NCI-H774 (cell line): ENCODE data around the gene CYB5A.

Source experiments
- DNase-seq: peaks from one replicate; lab custom pipeline; 2025; lab: John Stamatoyannopoulos, UW

The CYB5A gene

DNA sequence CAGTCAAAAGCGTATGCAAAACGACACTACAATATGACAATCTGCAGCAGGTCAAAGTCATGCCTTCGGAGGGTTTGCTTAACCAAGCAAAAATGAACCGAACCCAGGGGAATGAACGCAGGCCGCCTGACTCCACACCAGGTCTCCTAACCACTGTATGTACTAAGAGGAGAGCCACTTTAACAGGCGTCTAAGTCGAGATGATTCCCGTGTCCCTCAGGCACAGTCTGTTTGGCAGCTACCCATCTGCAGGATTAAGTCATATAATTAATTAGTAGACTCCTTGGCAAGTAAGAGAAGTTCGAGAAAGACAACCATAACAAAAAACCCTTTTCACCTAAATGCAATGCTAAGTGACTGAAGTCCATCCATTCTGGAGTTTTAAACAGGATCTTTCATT lies 15.2 kb downstream of the CYB5A start:
- no peak for DNase-seq

DNA sequence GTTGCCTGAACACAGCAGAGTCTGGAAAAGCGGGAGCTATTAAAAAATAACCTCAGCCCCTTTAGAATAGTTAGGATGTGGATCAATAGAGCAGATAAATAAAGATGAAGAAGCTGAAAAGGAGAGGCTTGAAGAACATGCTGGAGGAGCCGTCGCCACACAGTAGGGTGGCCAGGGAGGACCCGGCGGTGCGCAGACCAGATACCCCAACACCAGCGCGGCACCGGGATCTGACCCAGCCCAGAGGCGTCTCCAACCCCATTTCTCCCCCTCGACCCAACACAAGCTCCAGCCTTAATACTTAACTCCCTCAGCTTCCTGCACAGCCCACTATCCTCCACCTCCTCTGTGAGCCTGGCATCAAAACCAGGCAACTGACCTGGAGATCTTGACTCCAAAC lies 16.0 kb downstream of the CYB5A start:
- DNase-seq = no peak

DNA sequence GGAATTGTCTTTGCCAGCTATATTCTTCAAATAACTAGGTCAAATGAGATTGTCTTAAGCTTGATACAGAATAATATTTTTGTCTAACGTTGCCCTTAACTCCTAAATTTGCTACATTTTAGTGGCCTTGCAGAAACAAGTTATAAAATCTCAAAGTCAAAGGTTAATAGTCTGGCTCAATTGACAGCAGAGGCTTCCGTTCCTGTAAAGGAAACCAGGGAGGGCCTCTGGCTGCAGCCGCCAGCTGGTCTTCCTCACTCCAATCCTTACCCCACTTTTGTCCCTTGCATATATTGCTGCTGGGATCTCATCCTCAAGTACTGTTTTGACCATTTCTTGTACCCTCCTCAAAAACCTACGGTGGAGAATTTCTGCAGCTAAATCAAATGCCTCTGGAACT lies 17.1 kb downstream of the CYB5A start:
- DNase-seq = no peak

DNA sequence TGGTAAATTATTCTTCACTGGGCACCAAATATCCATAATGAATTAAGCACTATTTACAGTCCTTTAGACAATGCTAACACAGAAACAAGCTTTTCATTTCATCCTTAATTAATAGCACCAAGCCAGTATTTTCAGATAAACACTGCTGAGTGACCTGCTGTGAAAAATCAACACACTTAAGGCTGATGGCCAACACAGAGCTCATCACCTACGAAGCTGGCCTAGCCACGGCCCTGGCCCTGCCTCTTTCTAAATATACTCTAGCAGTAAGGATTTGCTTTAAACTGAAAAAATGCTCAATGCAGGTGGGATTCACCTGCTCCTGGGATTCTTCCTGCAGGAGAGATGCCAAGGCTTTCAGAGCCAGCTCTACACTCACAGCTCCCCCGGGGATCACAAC lies 18.4 kb downstream of the CYB5A start:
- DNase-seq = peak; percentile 17

DNA sequence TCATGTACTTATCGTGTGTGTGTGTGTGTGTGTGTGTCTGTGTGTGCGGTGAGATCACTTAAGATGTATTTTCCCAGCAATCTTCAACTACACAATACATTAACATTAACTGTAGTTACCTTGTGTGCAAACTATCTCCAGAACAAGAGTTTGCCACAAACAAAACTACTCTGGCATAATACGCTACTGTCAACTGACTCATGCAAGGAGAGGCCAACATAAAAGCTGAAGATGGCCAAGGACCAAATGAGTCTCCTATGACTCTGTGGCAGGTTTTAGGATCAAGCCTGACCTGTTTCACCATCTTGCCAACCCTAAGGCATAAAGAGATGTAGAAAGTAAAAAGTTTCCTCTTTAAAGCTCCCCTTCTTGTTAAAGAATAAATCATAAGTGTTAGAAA lies 20.1 kb downstream of the CYB5A start:
- no peak for DNase-seq

DNA sequence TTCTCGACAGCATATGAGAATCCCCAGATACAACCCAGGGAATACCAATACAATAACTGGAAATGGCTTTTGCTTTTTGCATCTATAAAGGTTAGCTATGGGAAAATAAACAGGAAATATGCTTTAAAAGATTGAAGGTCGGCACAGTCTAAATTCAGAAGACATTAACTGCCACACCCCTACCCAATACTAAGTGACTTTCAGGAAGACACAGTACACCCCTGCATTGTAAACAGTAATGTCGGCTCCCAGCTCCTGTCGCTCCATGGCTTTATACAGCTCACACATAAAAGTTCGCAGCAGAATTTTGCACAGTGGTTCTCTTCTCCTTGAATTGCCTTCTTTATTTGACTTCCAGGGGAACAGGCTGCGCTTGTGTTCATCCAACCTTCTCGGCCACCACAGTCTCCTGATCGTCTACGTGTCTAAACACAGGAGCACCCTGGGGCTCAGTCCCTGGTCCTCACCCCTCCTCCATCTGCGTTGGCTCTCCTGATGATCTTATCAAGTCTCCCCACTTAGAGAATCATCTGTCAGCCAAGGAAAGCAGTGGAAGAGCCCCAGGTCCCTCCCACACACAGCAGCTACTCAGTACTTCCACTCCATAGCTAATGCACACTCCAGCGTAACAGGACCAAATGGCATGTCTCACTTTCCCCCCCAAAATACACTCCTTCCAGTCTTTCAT lies 22.7 kb downstream of the CYB5A start:
- no peak for DNase-seq

DNA sequence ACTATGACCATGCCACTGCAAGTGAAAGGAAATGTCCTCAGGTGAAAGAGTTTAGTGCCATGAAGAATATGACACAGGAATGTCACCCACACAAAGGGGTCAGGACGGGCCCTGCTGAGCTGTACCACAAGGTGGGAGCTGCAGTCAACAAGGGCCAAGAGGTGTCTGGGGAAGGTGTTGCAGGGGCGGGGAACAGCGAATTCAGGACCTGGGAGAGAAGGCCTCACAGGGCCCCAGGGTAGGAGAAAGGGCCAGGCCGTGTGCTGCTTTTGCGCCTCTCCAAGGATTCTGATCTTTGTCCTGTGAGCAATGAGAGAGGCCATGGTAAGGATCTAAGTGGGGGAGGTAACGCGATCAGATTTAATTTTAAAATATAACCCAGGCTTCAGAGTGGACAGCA lies 23.6 kb downstream of the CYB5A start:
- no peak for DNase-seq

DNA sequence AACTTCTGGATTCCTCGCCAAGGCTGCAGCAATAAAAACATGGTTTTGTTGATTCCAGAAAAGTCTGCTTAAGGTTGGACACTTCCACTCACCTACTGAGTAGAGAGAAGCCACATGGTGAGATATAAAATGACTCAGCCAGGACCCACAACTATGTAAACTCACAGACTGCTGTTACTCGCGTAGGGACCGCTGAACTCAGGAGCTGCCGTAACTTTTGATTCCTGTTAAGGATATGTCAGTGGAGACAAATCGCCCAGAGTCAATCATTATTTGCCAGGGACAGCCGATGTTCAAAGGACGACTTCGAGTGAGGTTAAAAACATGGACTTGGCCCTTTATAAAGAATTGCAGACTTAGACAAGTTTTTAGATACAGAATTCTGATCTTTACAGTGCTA lies 25.6 kb downstream of the CYB5A start:
- DNase-seq = no peak

DNA sequence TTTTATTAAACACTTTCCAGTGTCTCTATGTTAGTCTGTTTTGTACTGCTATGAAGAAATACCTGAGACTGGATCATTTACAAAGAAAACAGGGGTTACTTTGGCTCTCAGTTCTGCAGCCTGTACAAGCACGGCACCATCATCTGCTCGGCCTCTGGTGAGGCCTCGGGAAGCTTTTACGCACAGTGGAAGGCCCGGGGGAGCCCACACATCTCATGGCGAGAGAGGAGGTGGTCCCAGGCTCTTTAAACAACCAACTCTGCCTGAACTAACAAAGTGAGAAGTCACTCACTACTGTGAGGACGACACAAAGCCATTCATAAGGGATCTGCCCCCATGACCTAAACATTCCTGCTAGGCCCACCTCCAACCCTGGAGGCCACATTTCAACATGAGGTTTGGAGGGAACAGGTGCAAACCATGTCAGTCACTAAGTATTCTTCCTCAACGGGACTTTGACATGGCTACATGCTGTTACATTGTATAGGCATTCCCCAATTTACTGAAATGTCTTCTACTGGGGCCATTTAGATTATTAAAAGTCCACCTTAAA lies 26.1 kb downstream of the CYB5A start:
- no peak for DNase-seq

DNA sequence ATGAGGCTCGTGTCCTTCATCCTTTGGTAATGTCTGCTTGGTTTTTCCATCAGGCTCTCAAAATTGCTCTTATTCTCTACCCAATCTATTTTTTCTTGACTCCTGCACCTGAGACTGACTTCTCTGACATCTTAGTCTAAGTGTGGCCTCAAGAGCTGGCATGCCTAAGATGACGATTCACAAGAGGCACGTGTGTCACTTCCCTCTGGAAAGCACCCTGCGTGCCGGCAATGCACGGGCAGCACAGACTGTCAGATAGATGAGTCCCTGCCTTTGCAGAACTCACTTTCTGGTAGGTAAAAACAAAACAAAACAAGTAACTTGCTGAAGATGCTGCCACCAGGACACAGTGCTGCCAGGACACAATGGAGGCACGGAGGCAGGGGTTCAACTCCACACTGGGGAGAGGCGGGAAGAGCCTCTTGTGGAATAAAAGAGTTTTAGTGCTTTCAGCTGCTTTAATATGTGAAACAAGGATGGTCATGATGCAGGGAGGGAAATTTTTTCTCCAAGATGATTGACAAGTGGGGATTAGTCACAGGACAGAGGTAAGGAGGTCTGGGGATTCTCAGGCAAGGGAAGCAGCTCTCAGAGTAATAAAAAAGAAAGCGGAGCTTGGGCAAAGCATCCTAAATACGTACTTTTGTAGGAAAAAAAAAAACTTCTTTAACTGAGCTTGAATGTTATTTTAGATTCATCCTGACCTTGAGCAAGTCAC lies 27.3 kb downstream of the CYB5A start:
- DNase-seq = no peak

DNA sequence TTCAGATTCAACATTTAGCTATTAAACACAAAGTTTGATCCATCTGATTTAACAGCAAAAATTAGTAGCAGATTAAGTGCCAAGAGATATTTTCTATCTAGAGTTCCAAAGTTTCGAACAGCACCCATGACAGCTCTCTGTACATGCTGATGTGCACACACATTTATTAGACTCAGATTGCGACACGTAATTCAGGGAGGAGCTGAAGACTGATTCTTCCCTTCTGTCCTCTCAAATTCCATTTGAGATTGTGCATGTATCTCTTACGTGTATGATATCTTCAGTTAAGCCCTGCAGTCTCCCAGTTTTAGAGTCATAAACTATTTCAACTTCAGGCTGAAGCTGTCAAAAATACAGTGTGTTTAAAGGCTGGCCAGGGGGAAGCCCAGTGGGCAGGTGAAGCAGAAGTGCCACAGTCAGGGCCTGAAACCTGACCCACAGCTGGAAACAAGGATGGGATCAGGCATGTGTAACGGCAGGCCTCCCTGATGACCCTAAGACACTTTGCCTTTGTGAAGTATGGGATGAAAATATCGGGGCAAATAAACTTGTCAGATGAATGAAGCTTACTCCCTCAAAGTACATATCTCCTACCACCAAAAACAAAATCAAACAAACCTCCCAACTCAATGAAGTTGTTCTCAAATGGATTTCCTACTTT lies 30.6 kb downstream of the CYB5A start:
- no peak for DNase-seq

DNA sequence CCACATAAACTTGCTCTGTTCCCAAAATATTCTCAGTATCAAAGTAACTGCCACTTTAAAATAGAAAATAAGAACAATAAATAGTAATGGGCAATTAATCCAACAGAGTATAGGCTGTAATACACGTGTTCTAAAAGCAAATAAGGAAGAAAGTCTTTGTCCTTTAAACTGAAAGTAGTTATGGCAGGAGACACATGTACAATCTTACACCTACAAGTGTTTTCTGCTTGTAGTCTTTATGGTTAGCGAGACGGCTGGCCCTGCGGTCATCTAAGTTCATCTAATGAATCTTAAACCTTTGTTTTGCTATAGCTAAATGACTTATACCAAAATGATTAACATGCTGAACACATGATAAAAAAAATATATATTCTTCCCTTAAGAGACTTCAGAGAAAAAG lies 32.4 kb downstream of the CYB5A start:
- DNase-seq = no peak

DNA sequence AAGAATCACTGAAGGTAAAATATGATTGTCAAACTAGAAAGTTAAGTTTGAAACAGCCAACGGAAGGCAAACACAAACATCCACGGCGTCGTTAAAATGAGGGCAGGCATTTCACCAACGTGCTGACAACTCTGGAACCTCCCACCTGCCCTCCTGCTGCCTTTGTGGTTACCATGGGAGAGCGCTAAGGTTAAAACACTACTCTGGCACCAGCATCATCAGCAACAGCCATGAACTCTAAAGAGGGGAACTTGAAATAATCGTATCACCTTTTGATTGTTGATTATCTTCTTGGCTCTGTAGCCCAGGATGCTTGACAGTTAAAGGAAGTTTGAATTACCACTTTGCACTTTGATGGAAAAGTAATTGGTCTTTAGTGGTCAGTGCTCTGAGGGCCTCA lies 34.7 kb downstream of the CYB5A start:
- no peak for DNase-seq

DNA sequence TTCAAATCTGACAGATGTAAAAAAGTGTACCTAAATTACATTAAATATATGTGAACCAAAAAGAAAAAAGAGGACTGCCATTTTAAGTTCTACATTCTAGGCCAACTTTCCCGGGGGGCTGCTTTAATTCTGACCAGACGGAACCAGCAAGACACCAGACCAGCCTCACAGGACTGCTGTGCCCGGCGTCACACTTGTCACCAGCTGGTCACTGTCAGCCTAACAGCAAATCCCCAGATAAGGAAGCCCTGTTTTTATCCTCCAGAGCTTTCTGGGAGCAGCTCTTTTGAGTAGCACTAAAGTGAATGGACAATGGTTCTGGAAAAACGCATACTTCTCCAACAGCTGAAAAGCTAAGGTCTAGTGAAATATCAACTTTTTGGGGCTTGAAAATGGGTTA lies 35.6 kb downstream of the CYB5A start:
- no peak for DNase-seq

DNA sequence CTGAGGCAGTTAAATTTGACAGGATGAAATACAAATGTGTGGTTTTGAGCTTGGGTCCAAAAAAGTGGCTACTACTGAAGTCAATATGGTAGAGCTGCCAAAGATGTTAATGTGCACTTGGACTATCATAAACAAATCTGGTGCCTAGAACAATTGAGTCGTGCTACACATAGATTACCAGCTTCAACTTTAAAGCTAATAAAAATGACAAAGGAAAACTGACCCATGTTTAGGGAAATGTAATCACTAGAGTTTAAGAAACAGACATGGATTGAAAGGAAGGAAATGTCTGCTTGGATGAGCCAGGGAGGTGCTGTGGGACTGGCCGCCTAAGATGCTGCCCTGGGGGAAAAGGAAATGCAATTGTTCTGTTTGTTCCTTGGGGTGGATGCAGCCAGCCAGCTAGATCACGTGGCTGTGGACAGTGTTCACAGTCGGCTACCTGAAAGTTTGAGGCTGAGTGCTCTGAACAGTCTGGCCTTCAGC lies 36.6 kb downstream of the CYB5A start:
- no peak for DNase-seq

DNA sequence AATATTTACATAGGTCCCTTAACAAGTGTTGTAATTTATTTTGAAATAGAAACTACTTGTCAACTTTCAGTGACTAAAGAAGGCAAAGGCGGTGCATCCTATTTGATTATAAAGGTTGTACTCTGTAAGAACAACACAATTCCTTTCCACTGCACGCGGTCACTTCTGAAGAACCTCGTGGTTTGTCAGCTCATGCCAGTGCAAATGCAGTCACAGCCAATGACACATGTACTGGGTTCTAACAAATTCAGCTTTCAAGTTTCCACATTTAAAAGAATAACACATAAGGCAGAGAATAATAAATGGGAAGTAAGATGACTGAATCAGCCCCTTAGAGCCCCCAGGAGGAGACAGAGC lies 39.7 kb downstream of the CYB5A start:
- DNase-seq = no peak

DNA sequence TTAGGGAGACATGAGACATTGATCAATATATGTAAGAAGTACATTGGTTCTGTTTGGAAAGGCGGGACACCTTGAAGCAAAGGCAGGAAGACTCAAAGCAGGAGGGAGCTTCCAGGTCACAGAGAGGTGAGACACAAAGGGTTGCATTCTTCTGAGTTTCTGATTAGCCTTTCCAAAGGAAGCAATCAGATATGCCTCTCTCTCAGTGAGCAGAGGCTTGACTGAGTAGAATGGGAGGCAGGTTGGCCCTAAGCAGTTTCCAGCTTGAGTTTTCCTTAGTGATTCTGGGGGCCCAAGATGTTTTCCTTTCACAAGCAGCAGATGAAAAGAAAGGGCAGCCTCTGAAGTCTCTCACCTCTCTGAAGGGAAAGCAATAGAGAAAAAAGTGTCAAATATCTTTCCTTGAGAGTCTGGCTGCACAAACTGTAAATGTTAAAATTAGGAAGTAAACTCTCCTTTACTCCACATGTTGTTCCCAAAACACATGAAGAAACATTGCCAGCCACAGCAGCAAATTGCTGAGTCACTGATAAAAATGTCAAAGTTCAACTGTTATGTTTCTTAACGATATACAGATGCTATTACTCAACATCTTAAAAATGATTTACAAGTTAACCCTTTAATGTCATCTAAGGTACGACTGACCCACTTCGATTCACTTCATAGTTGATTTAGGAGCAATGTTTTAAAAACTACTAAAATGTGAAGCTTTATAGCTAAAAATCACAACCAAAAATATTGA lies 40.3 kb downstream of the CYB5A start:
- DNase-seq = no peak

DNA sequence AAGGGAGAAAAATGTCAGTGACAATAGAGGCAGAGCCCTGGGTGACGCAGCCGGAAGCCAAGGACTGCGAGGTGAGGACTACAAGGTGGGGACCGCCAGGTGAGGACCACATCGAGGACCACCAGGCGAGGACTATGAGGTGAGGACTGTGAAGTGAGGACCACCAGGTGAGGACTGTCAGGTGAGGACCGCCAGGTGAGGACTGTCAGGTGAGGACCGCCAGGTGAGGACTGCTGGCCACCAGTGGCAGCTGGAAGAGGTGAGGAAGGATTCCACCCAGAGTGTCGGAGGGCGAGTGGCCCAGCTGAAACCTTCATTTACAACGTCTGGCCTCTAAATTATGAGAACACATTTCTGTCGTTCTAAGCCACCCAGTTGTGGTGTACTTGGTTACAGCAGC lies 41.6 kb downstream of the CYB5A start:
- DNase-seq = no peak

DNA sequence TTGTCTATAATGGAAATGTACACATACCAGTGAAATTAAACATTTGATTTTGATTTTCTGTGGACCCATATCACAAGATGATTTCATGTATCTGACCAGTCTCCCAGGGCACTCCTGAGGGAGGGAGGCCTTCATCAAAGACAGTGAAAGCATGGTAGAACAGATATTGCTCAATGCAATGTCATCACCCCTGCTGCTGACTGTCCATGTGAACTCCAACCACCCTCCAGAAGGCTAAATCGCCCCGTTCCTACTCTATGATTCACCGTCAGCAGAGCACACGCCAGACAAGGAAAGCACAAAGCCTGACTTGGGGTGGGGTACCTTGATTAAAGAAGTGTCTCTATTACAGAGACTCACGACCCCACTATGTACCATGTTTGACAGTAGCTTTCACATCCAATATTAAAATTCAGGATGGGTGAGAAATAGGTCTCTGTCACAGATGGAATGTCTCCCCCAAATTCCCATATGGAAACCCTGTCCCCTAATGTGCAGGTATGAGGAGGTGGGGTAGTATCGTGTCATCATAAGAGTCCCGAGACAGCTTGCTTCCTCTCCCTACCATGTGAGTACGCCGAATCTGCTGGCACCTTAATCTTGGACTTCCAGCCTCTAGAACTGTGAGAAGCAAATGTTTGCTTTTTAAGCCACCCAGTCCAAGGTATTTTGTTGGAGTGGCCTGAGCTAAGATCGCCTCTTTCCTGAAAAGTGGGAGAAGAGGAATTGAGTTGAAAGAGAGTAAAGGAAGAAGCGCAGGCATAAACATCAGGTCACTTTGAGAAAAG lies 42.4 kb downstream of the CYB5A start:
- DNase-seq = no peak

DNA sequence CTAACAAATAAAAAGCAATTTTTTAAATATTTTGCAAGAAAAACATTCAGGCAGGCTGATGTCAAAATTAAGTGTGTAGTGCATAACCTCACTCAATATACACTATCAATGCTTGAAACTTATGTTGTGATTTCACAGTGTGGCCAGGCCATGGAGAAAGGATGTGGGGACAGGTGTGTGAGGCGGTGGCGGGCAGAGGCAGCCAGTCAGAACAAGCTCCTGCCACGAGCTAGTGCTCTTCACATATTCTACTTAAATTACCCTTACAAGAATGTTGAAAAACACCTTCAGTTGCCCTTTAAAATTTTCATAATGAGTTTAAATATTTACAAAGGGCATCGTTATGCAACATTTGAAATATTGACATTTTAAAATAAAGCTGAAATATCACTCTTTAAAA lies 43.2 kb downstream of the CYB5A start:
- DNase-seq = no peak

DNA sequence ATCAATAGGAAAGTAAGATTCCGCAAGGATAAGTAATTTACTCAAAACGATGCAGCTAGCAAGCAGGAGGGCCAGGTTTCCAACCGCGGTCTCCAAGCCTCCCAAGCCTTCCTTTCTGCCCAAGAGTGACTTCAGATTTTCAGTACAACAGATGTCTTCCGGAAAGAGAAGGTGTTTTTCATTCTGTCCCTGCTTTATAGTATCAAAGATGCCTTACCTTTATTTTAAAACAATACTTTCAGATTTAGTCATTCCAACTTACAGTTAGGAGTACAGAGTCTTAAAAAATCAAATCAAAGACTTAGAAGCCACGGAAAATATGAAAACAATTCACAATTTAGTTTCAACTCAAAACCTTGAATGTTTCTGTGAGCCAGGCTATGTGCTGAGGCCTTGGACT lies 43.6 kb downstream of the CYB5A start:
- DNase-seq = no peak

DNA sequence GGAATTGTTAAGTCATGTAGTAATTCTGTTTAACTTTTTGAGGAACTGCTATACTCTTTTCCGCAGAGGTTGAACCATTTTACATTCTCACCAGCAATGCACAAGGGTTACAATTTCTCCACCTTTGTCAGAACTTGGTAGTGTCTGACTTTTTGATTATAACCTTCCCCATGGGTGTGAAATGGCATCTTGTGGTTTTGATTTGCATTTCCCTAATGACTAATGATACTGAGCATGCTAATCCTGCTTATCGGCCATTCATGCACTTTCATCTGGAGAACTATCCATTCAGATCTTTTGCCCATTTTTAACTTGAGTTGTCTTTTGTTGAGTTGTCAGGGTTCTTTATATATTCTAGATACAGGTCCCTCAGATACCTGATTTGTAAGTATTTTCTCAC lies 47.2 kb downstream of the CYB5A start:
- DNase-seq = no peak
